Effector memory CD4-positive, alpha-beta T cell (primary cell): ENCODE data around the gene SETD1B.
A peak's percentile ranks its signal among the peaks of the same experiment; 100 is the strongest.

Experiments
- DNase-seq, 3 donors: peaks; one replicate each; pipeline ENCODE4 v3.0.0-alpha.2; 2020
- H3K27ac ChIP-seq: 2 replicates; pipeline ENCODE4 v1.7.0; 2013; ENCODE audit warnings: mild to moderate bottlenecking, low read length, moderate library complexity; ENCODE audit not compliant: insufficient read depth, poor library complexity, severe bottlenecking
- H3K27me3 ChIP-seq: replicated peaks from 2 replicates; pipeline ENCODE4 v1.7.0; 2013; ENCODE audit warnings: mild to moderate bottlenecking, low read length; ENCODE audit not compliant: insufficient read depth, control insufficient read depth, poor library complexity, severe bottlenecking
- H3K36me3 ChIP-seq: 2 replicates; pipeline ENCODE4 v1.7.0; 2013; ENCODE audit warnings: mild to moderate bottlenecking, low read length, moderate library complexity; ENCODE audit not compliant: control insufficient read depth, insufficient read depth
- H3K4me1 ChIP-seq: 2 replicates; pipeline ENCODE4 v1.7.0; 2013; ENCODE audit warnings: low read length, mild to moderate bottlenecking; ENCODE audit not compliant: control insufficient read depth, insufficient read depth, poor library complexity, severe bottlenecking
- H3K4me3 ChIP-seq: 2 replicates; pipeline ENCODE4 v1.7.0; 2013; ENCODE audit warnings: low read length, low read depth, mild to moderate bottlenecking; ENCODE audit not compliant: insufficient read depth, poor library complexity, severe bottlenecking
- H3K9me3 ChIP-seq: 2 replicates; pipeline ENCODE4 v1.7.0; 2013; ENCODE audit warnings: mild to moderate bottlenecking, low read length, moderate library complexity; ENCODE audit not compliant: control insufficient read depth

Gene SETD1B

GRCh38 chr12:121796855-121797751 is 6.7 kb upstream of the SETD1B start:
- Histone ChIP-seq H3K27ac (no peak overlapping the region), H3K27me3 (no peaks in the 10 kb centered on the region), H3K9me3 (no peaks in the 10 kb centered on the region), H3K4me1 (peaks cover 37% of the 10 kb centered on the region), H3K4me3 (no peak overlapping the region), H3K36me3 (peaks cover 17% of the 10 kb centered on the region)
- no peak for DNase-seq

DNA sequence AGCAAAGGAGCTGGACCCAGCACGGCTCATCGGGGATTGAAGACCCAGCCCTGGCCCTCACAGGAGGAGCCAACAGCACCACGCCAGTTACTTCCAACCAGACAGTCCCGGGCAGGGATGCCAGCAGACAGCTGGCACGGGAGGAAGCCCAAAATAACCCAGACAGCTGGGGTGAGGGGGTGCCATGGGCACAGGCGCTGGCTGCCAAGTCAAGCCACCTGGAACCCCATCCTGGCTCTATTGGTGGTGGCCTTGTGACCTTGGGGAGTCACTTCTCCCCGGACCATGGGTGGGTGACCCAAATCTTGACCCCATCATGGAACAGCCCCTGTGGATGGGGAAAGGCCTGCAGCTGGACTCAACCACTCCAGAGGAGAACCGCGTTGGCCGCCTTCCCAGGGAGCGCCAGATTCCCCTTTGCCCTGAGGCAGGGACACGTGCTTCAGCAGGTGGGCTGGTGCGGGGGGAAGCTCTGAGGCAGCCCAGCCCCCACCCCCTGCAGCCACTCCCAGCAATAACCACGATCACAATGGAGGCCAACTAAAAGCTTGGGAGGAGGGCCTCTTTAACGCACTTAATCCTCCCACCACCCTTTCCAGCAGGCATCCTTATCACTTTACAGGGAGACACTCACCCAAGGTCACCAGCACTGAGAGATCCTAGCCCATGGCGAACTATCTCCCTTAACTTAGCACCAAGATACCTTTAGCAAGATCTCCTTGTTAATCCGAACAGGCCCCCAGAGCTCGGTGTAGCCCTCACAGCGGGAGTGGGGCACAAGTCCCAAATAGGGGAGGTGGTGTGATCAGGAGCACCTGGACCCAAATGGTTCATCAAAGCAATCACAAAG is 5.6 kb upstream of the SETD1B start:
- peaks cover 31% of the 10 kb centered on the region for H3K4me1 ChIP-seq
- H3K4me3 ChIP-seq = no peak overlapping the region
- DNase-seq = no peak
- no peaks in the 10 kb centered on the region for H3K27me3 ChIP-seq
- peaks cover 17% of the 10 kb centered on the region for H3K36me3 ChIP-seq
- peak overlapping the region; percentile 54 for H3K27ac ChIP-seq
- H3K9me3 ChIP-seq = no peaks in the 10 kb centered on the region

- Histone ChIP-seq H3K36me3 (peaks cover 17% of the 10 kb centered on the region), H3K9me3 (no peaks in the 10 kb centered on the region), H3K27me3 (no peaks in the 10 kb centered on the region), H3K4me1 (peaks cover 31% of the 10 kb centered on the region), H3K4me3 (peak overlapping the region; percentile 3), H3K27ac (peak overlapping the region; percentile 54)
- DNase-seq = no peak
Observed at GRCh38 chr12:121798787-121799155, 5.0 kb upstream of the SETD1B start.

DNA sequence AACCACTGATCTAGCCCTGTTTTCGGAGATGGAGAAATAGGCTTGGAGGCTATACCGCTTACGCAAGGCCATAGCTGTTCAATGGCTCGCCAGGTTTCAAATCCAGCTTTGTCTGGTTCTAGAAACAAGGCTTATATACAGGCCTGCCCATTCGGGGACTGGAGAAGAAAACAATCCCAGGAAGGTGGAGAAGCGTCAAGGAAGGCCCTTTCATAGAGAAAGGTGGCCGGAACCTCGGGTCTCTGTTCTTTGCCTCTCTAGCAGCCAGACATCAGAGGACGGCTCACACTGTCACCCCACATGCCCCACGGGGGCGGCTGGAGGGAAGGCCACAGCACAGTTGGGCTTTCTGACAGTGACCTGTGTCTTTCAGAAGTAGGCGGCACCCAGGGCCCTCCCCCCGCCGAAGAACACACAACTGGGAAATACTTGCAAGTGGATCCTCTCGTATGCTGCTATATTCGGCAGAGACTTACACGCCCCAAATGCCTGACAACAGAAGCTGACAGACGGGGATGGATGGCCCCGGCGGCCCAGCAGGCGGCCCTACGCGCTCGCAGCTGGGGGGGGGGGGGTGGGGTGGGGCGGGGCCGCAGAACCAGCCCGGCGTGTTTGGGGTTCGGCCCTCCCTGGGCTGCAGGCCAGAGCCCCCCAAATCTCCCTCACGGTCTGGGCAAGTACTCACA is 4.5 kb upstream of the SETD1B start:
- H3K27ac ChIP-seq = peak overlapping the region; percentile 98
- H3K27me3 ChIP-seq = no peaks in the 10 kb centered on the region
- peaks cover 28% of the 10 kb centered on the region for H3K4me1 ChIP-seq
- peaks cover 17% of the 10 kb centered on the region for H3K36me3 ChIP-seq
- no peaks in the 10 kb centered on the region for H3K9me3 ChIP-seq
- H3K4me3 ChIP-seq = peak overlapping the region; percentile 82
- no peak for DNase-seq

DNA sequence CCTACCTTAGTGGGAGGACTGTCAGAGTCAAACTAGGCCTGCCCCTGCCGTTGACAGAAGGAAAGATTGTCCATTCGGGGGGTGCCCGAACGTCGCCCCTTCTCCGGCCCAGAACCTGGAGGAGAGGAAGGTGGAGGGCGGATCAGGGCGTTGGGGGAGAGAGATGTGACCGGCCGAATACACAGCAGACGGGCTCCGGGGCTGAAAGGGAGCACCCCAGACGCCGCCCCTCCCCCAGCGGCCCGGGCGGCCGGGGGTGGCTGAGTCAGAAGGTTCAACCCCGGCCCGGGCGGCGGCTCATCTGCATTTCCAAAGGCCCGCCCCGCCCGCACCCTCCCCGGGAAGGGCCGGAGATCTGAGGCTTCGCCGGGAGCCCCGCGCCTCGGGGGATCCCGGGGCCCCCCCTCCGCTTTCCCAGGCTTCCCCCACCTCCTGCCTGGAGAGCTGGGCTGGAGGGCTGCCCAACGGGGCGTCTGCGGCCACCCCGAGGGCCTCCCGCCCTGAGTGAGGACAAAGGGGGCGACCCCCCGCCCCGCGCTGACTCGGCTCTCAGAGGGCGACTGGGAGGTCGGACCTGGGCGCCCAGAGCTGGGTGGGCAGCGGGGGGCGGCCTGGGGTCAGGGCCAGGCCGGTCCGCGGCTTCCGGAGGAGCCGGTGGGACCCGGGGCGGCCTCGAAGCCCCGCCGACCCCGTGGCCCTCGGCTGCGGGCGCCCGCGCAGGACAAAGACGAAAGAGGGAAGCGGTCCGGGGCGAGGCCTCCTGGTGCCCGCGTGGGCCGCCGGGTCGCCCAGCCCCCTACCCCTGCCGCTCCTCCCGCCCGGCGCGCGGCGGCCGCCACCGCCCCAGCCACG is 3.7 kb upstream of the SETD1B start:
- peak; percentile 64 to 67 (median 67) for DNase-seq
- H3K9me3 ChIP-seq = no peaks in the 10 kb centered on the region
- peaks cover 17% of the 10 kb centered on the region for H3K36me3 ChIP-seq
- H3K4me1 ChIP-seq = peaks cover 20% of the 10 kb centered on the region
- no peaks in the 10 kb centered on the region for H3K27me3 ChIP-seq
- peak overlapping the region; percentile 82 for H3K4me3 ChIP-seq
- H3K27ac ChIP-seq = peak overlapping the region; percentile 98

GRCh38 chr12:121800694-121801594 is 2.9 kb upstream of the SETD1B start:
- H3K4me1 ChIP-seq = peaks cover 18% of the 10 kb centered on the region
- no peaks in the 10 kb centered on the region for H3K27me3 ChIP-seq

DNA sequence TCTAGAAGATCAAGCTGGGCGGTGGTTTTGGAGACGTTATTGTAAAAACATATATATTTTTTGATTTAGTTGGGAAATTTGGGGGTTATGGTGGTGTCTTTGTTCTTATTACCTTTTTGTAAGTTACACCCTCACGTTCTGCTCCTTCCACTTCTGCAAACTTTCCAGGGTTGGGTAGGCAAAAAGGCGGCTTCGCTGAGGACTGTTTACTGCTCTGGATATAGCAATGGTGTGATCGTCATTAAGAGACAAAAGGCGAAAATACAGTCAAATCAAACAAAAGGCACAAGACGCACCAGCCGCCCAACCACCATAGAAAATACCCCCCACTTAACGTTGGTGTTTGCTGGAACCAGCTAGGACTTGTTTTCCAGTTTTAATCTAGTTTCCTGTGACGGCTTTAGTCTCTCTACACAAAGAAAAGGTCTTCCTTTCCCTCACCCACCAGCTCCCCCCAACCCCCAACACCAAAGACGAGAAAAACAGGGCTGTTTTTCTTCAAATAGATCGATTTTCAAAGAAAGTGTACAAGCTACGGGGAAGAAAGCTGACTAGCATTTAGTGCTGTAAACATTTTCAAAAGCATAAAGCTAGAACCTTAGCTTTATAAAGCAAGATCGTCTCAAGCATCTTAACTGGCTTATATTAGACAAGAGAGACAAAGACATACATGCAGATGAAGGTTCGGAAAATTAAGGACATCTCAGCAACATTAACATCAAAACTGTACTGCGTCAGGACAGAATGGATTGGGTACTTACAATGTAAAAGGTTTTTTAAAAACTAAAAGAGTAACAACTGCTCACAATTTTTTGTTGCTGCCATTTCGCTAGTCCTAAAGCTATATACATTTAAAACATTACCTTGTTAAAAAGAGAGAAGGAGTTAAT is 2.0 kb upstream of the SETD1B start:
- H3K4me1 ChIP-seq = peaks cover 27% of the 10 kb centered on the region
- no peak for DNase-seq
- H3K9me3 ChIP-seq = no peaks in the 10 kb centered on the region
- H3K4me3 ChIP-seq = peak overlapping the region; percentile 76
- H3K36me3 ChIP-seq = peaks cover 14% of the 10 kb centered on the region
- peak overlapping the region; percentile 98 for H3K27ac ChIP-seq
- H3K27me3 ChIP-seq = no peaks in the 10 kb centered on the region

More at GRCh38 chr12:121800694-121801594, 2.9 kb upstream of the SETD1B start:
- peak overlapping the region; percentile 98 for H3K27ac ChIP-seq
- peak in 2 of 3 donors; percentile 55 to 65 for DNase-seq
- H3K9me3 ChIP-seq = no peaks in the 10 kb centered on the region
- peak overlapping the region; percentile 76 for H3K4me3 ChIP-seq
- H3K36me3 ChIP-seq = peaks cover 17% of the 10 kb centered on the region

DNA sequence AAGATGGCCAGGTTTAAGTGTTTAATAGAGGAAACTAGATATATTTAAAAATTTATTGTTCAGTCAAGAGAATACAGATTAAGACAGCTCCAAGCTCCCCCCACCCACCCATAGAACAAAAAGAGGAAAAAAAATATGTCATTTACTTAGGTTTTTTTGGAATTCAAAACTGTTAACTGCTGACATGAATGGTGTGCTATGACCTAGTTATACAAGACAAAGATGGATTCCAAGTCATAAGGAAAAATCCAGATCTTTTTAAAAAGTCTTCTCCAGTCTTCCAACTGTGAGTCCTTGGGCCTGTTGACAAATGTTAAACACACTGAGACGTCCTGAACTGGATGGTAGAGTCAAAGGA is 1.3 kb upstream of the SETD1B start:
- H3K27ac ChIP-seq = peak overlapping the region; percentile 98
- H3K4me1 ChIP-seq = peaks cover 33% of the 10 kb centered on the region
- DNase-seq = no peak
- H3K36me3 ChIP-seq = peaks cover 8% of the 10 kb centered on the region
- peak overlapping the region; percentile 76 for H3K4me3 ChIP-seq
- H3K9me3 ChIP-seq = no peaks in the 10 kb centered on the region
- H3K27me3 ChIP-seq = no peaks in the 10 kb centered on the region
